GM11168 (cell line): ENCODE measurements around the gene PTPRT.

ENCODE experiments used
- in situ Hi-C: fragments of 300-500 bp; cut with MboI; formaldehyde crosslinking; loops from one replicate; pipeline ENCODE4 v1.12.0; 2022; ENCODE audit warnings: low sequenced_read_pairs; ENCODE audit not compliant: unreplicated experiment

PTPRT gene

GRCh38 chr20:42524058-42524457 lies 665.6 kb downstream of the PTPRT start:
- in situ Hi-C loops = no loop called here

- in situ Hi-C loops = no loop called here
Observed at GRCh38 chr20:42516692-42517091, 673.0 kb downstream of the PTPRT start.

DNA sequence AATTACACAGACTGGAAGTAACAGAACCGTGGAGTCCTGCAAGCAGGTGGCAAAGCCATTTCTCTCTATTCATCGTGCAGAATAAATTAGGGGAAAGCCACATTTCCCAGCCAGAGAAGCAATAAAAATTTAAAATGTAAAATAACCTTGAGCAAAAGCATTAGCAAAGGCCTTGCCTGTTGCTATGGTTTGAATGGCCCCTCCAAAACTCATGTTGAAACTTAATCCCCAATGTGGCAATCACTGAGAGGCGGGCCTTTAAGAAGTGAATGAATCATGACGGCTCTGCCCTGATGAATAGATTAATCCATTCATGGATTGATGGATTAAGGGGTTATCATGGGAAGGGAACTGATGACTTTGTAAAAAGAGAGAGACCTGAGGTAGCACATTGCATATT lies 679.0 kb downstream of the PTPRT start:
- in situ Hi-C loops = no loop called here

- in situ Hi-C loops = no loop called here
Observed at GRCh38 chr20:42507874-42508273, 681.8 kb downstream of the PTPRT start.

- in situ Hi-C loops = no loop called here
Observed at GRCh38 chr20:42506397-42506796, 683.3 kb downstream of the PTPRT start.

GRCh38 chr20:42502591-42502990 lies 687.1 kb downstream of the PTPRT start:
- in situ Hi-C loops = no loop called here

DNA sequence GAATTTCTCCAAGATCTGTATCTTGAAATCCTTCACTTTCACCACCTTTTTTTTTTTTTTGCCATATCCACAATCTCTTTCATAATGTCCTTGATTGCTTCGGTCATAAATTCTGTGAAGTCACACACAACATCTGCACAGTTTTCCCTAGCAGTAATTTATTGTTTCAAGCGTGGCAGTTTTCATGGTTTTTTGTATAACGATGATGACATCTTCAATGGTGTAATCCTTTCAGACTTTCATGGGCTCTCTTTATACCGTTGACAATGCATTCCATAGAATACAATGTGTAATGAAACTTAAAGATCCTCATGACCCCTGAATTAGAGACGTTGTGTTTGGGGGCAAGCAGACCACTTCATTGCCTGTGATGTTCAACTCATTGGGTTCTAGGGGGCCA lies 693.1 kb downstream of the PTPRT start:
- in situ Hi-C loops = no loop called here

DNA sequence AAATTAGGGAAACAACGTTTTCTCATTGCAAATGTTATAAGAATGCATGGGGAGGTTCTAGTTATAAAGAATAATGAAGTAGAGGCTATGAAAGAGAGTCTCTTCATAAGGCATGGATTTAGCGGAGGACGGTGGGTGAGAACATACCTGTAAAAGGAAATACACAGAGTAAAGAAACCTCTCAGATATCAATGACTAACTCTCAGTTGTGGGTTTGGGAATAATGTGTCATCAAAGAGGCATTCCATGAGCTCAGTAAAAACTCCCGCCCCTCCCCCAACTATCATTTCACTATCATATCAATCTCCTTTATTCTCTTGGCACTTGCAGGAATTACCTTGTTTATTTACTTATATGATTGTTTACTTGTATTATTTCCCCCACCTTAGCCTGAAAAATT lies 695.4 kb downstream of the PTPRT start:
- in situ Hi-C loops = no loop called here

GRCh38 chr20:42493001-42493400 lies 696.7 kb downstream of the PTPRT start:
- in situ Hi-C loops = no loop called here

DNA sequence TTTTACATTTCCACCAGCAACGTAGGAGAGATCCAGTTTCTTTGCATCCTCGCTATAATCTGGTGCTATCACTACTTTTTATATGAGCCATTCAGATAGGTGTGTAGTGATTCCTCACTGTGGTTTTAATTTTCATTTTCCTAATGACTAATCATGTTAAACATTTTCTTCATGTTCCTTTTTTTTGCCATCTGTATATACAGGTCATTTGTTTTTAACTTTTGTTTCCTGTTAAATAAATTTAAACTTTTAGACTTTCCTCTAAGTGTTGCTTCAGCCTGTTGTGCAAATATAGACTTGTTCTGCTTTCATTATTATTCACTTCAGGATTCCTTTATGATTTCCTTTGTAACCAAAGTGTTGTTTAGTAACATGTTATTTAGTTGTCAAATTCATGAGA lies 697.4 kb downstream of the PTPRT start:
- in situ Hi-C loops = no loop called here

DNA sequence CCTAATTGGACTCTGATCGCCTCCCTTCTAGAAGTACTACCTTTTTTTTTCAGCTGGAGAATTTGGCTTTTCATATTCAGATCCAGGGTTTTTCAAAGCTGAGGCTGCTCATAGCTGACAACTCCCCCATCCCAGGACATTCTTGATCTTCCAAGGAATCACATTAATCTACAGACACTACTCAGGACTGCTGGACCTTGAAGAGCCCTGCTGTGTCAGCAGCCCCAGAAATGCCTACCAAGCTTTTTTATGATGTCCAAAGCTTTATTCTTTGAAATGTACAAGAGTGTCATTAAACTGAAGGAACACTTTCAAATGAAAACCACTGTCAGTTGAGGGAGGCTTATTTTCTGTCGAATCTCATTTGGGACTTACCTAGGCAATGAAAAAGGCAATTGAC lies 704.1 kb downstream of the PTPRT start:
- in situ Hi-C loops = no loop called here

GRCh38 chr20:42484790-42485375 lies 704.8 kb downstream of the PTPRT start:
- in situ Hi-C loops = no loop called here

- in situ Hi-C loops = no loop called here
Observed at GRCh38 chr20:42484335-42484734, 705.4 kb downstream of the PTPRT start.

GRCh38 chr20:42483730-42484303 lies 705.9 kb downstream of the PTPRT start:
- in situ Hi-C loops = no loop called here

DNA sequence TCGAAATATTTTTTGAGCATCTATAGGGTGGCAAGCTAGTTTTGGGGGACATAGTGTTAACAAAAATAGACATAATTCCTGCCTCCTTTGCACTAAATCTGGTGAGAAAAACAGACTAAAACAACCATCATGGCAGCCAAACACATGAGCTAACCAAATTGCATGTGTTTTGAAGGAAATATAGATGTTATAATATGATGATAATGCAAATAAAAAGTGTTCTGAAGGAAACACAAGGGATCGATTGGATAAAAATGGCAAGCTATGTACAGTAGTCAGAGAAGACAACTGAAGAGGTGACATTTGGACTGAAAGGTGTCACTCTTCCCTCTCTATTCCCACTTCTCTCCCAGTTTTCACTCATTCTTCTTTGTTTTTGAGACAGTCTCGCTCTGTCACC lies 706.9 kb downstream of the PTPRT start:
- in situ Hi-C loops = no loop called here

GRCh38 chr20:42475773-42476172 lies 713.9 kb downstream of the PTPRT start:
- in situ Hi-C loops = loop anchor here (5.0 kb wide), 1 partner anchor 93 kb away; no protein-coding TSS in a partner anchor

GRCh38 chr20:42474646-42475045 lies 715.1 kb downstream of the PTPRT start:
- in situ Hi-C loops = loop anchor here (5.0 kb wide), 1 partner anchor 92 kb away; no protein-coding TSS in a partner anchor

GRCh38 chr20:42472198-42472597 lies 717.5 kb downstream of the PTPRT start:
- in situ Hi-C loops = no loop called here

GRCh38 chr20:42461965-42462593 lies 727.6 kb downstream of the PTPRT start:
- in situ Hi-C loops = no loop called here

DNA sequence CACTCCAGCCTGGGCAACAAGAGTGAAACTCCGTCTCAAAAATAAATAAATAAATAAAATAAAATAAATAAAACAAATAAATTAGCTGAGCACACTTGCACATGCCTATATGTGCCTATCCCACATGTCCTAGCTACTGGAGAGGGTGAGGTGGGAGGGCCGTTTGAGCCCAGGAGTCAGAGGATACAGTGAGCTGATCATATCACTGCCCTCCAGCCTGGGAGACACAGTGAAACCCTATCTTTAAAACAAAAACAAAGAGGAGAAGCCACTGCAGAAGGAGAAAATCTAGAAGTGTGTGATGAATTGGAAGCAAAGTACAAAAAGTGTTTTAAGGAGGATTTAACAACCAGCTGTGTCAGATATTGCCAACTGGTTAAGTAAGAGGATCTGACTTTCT lies 728.4 kb downstream of the PTPRT start:
- in situ Hi-C loops = no loop called here

- in situ Hi-C loops = no loop called here
Observed at GRCh38 chr20:42447270-42447669, 742.4 kb downstream of the PTPRT start.

DNA sequence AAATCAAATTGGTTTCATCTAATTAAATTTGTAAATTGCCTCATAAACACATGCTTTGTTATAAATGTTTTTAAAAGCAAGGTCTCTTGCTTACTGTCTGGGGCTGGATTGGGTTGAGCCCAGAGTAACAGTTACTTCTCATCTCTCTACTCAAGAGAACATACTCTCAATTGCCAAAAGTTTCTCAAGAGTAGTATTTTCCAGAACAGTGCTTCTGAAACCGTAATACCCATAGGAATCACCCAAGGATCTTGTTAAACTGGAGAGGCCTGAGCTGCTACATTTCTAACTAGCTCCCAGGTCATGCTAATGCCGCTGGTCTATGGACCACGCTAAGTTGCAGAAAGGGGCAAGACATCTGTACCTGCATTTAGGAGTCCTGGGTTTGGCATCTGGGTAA lies 744.9 kb downstream of the PTPRT start:
- in situ Hi-C loops = no loop called here
